OCI-LY3 (cell line): Measurements from ENCODE around the gene ANKK1.

Experiments
- H2AFZ ChIP-seq: fragments of 200-600, 300-600 bp; shearing (Covaris generic); 2 replicates; pipeline ENCODE4 v1.6.0; 2014; ENCODE audit warnings: antibody characterized with exemption, low read depth, low read length
- H3K27ac ChIP-seq: fragments of 200-600, 300-600 bp; sonication (generic); 2 replicates; pipeline ENCODE4 v1.5.1; 2014; ENCODE audit warnings: mild to moderate bottlenecking, low read length, moderate library complexity, mixed read lengths
- H3K27me3 ChIP-seq: fragments of 200-600, 300-600 bp; sonication (generic); 2 replicates; pipeline ENCODE4 v1.6.1; 2014; ENCODE audit warnings: low read depth, low read length, mixed read lengths
- H3K36me3 ChIP-seq: fragments of 200-600, 300-600 bp; sonication (generic); replicated peaks from 2 replicates; pipeline ENCODE3; 2014; ENCODE audit warnings: low read depth, low read length, mixed read lengths
- H3K4me1 ChIP-seq: fragments of 300-600, 200-600 bp; sonication (generic); 2 replicates; pipeline ENCODE4 v1.6.1; 2014; ENCODE audit warnings: low read length, mixed read lengths
- H3K4me2 ChIP-seq: fragments of 200-600, 300-600 bp; sonication (generic); 2 replicates; pipeline ENCODE4 v1.6.1; 2014; ENCODE audit warnings: low read length, mixed read lengths
- H3K4me3 ChIP-seq: fragments of 300-600, 200-600 bp; sonication (generic); 2 replicates; pipeline ENCODE4 v1.5.1; 2014; ENCODE audit warnings: antibody characterized with exemption, mild to moderate bottlenecking, low read length, moderate library complexity
- H3K79me2 ChIP-seq: fragments of 300-600, 200-600 bp; shearing (Covaris generic); 2 replicates; pipeline ENCODE4 v1.6.1; 2014; ENCODE audit warnings: mild to moderate bottlenecking, low read length, mixed read lengths
- H3K9ac ChIP-seq: fragments of 300-600, 200-600 bp; shearing (Covaris generic); 2 replicates; pipeline ENCODE4 v1.6.0; 2014; ENCODE audit warnings: mild to moderate bottlenecking, low read length, moderate library complexity
- H3K9me3 ChIP-seq: fragments of 200-600, 300-600 bp; shearing (Covaris generic); 2 replicates; pipeline ENCODE4 v1.6.1; 2014; ENCODE audit warnings: low read length, mixed read lengths; ENCODE audit not compliant: insufficient read depth
- H4K20me1 ChIP-seq: fragments of 200-600, 300-600 bp; sonication (generic); 2 replicates; pipeline ENCODE4 v1.6.1; 2016; ENCODE audit warnings: low read length, mixed read lengths; ENCODE audit not compliant: insufficient read depth
- CTCF ChIP-seq: fragments of 200-600, 300-600 bp; sonication (generic); IDR thresholded peaks from 2 replicates; pipeline ENCODE4 v1.5.1; 2014; ENCODE audit warnings: antibody characterized with exemption, low read length, low read depth
- EZH2phosphoT487 ChIP-seq: fragments of 200-600 bp; shearing (Covaris generic); IDR thresholded peaks from 2 replicates; pipeline ENCODE4 v1.6.1; 2018; ENCODE audit warnings: antibody characterized with exemption, mixed run types, low read depth

ANKK1 gene

GRCh38 chr11:113417428-113417827 lies 29.8 kb downstream of the ANKK1 start:
- Histone ChIP-seq H3K27ac (no peak overlapping the region), H3K9ac (no peak overlapping the region), H3K9me3 (no peaks in the 10 kb centered on the region), H3K79me2 (no peaks in the 10 kb centered on the region), H3K27me3 (peaks cover 9% of the 10 kb centered on the region; the same call in 1 of the 2 replicates), H2AFZ (no peak overlapping the region), H3K36me3 (no peaks in the 10 kb centered on the region), H3K4me1 (no peaks in the 10 kb centered on the region), H4K20me1 (no peaks in the 10 kb centered on the region), H3K4me2 (no peak overlapping the region), H3K4me3 (no peak overlapping the region)
- no peak for TF ChIP-seq CTCF
- no peak for TF ChIP-seq EZH2phosphoT487

DNA sequence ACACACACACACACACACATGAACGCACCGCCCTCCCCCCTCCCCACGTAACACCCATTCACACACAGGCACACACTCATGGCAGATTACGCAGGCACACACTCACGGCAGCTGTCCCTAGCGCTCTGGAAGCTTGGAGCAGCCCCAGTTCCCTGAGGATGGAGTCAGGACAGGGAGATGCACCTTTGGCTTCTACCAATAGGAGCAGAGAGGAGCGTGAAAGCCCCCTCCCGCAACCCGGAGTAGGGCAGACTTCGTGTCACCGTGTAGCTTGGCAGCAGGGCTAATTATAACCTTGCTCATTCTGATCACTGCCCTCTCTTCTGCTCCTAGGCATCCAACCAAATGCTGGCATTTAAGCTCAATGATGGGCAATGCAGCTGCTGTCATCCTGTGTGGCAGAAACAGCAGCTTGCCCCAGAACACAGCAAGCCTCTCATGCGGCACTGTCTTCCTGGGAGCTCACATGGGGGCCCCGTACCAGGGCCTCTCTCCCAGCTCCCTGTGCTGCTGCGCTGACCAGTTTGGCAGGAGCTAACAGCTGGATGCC lies 31.9 kb downstream of the ANKK1 start:
- Histone ChIP-seq H3K9me3 (no peaks in the 10 kb centered on the region), H2AFZ (no peak overlapping the region), H3K4me2 (no peak overlapping the region), H3K79me2 (no peaks in the 10 kb centered on the region), H4K20me1 (no peaks in the 10 kb centered on the region), H3K9ac (no peak overlapping the region), H3K36me3 (no peaks in the 10 kb centered on the region), H3K4me3 (no peak overlapping the region), H3K27me3 (peaks cover 9% of the 10 kb centered on the region; the same call in 1 of the 2 replicates), H3K4me1 (no peaks in the 10 kb centered on the region), H3K27ac (no peak overlapping the region)
- TF ChIP-seq CTCF = no peak
- TF ChIP-seq EZH2phosphoT487 = no peak

DNA sequence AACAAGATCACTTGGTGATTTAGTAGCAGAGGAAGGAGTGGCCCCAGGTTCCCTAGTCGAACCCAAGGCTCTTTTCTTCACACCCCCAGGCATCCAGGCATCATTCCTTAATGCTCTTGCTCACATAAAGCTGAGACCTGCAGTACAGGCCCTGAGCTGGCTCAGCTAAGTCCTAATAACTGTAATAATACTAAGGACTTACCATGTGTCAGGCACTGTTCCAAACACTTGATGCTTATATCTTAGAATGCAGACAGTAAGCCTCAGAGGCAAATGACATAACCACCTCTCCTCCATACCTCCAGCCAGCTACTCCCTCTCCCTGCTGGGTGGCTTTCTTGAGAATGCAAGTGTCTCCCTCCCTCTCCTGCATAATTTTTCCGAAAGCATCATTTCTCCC lies 33.2 kb downstream of the ANKK1 start:
- Histone ChIP-seq H3K4me3 (no peak overlapping the region), H3K27me3 (peaks cover 9% of the 10 kb centered on the region; the same call in 1 of the 2 replicates), H3K27ac (no peak overlapping the region)

DNA sequence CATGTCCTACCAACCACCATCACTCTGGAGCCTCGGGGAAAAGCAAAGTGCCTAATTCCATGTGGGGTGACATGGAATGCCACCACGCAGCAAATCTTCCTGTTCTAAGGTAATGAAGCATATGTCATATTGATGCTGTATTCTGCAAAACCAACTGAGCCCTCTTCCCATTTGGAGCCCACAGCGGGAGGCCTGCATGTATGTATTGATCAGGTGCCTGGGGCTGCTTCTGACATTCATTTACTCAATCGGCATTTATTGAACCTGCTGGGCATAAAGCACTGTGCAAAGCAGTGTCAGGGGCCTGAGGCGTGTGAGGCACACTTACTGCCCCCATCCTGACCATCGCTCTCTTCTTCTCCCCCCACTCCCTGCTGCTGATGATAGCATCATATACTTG lies 39.1 kb downstream of the ANKK1 start:
- peaks cover 3% of the 10 kb centered on the region; the same call in 1 of the 2 replicates for H3K27me3 ChIP-seq
- H3K9ac ChIP-seq = no peak overlapping the region
- H3K27ac ChIP-seq = no peak overlapping the region
- no peaks in the 10 kb centered on the region for H3K9me3 ChIP-seq
- H3K4me3 ChIP-seq = no peak overlapping the region
- no peak overlapping the region for H3K4me2 ChIP-seq
- H3K36me3 ChIP-seq = no peaks in the 10 kb centered on the region
- no peaks in the 10 kb centered on the region for H3K4me1 ChIP-seq
- no peaks in the 10 kb centered on the region for H3K79me2 ChIP-seq
- TF ChIP-seq EZH2phosphoT487 (no peak), CTCF (no peak)
- H4K20me1 ChIP-seq = no peaks in the 10 kb centered on the region
- H2AFZ ChIP-seq = no peak overlapping the region

More for the DNA sequence above, 33.2 kb downstream of the ANKK1 start:
- Histone ChIP-seq H2AFZ (no peak overlapping the region), H3K9me3 (no peaks in the 10 kb centered on the region), H3K4me1 (no peaks in the 10 kb centered on the region), H3K79me2 (no peaks in the 10 kb centered on the region), H3K9ac (no peak overlapping the region), H4K20me1 (no peaks in the 10 kb centered on the region), H3K4me2 (no peak overlapping the region), H3K36me3 (no peaks in the 10 kb centered on the region)
- TF ChIP-seq CTCF (no peak), EZH2phosphoT487 (no peak)
